Activated effector memory CD4-positive, alpha-beta T cell treated with Interleukin-2 at 50 U/mL for 16 hours (primary cell): ENCODE data around the gene PDGFD.

Experiments used
- DNase-seq: peaks from one replicate; pipeline ENCODE4 v3.0.0-alpha.2; 2020

PDGFD gene

GRCh38 chr11:103903621-103904323 lies 260.2 kb downstream of the PDGFD start:
- DNase-seq: no peak

- DNase-seq: no peak
These were observed 261.0 kb downstream of the PDGFD start for GRCh38 chr11:103902994-103903393.

- DNase-seq: no peak
These were observed 262.3 kb downstream of the PDGFD start for GRCh38 chr11:103901656-103902055.

- no peak for DNase-seq
These were observed 265.2 kb downstream of the PDGFD start for GRCh38 chr11:103898577-103899336.

- no peak for DNase-seq
These were observed 265.9 kb downstream of the PDGFD start for GRCh38 chr11:103898065-103898464.

- no peak for DNase-seq
These were observed 266.6 kb downstream of the PDGFD start for GRCh38 chr11:103897160-103897936.

- DNase-seq: no peak
These were observed 268.8 kb downstream of the PDGFD start for GRCh38 chr11:103895106-103895505.

GRCh38 chr11:103894673-103895072 lies 269.3 kb downstream of the PDGFD start:
- no peak for DNase-seq

- no peak for DNase-seq
These were observed 269.9 kb downstream of the PDGFD start for GRCh38 chr11:103894034-103894433.

- DNase-seq: no peak
These were observed 270.6 kb downstream of the PDGFD start for GRCh38 chr11:103893371-103893770.

- DNase-seq: no peak
These were observed 271.3 kb downstream of the PDGFD start for GRCh38 chr11:103892603-103893002.

- DNase-seq: no peak
These were observed 273.3 kb downstream of the PDGFD start for GRCh38 chr11:103890654-103891053.

GRCh38 chr11:103889679-103890078 lies 274.3 kb downstream of the PDGFD start:
- DNase-seq: no peak

- no peak for DNase-seq
These were observed 275.4 kb downstream of the PDGFD start for GRCh38 chr11:103888541-103888951.

GRCh38 chr11:103887001-103887658 lies 276.8 kb downstream of the PDGFD start:
- DNase-seq: no peak

GRCh38 chr11:103883856-103884255 lies 280.1 kb downstream of the PDGFD start:
- DNase-seq: no peak

- no peak for DNase-seq
These were observed 280.7 kb downstream of the PDGFD start for GRCh38 chr11:103883291-103883690.

- no peak for DNase-seq
These were observed 282.4 kb downstream of the PDGFD start for GRCh38 chr11:103881584-103881983.

GRCh38 chr11:103880968-103881367 lies 283.0 kb downstream of the PDGFD start:
- no peak for DNase-seq

GRCh38 chr11:103878646-103879045 lies 285.3 kb downstream of the PDGFD start:
- DNase-seq: no peak

GRCh38 chr11:103877221-103877620 lies 286.7 kb downstream of the PDGFD start:
- DNase-seq: no peak

GRCh38 chr11:103875855-103876510 lies 288.0 kb downstream of the PDGFD start:
- DNase-seq: no peak

GRCh38 chr11:103872748-103873147 lies 291.2 kb downstream of the PDGFD start:
- DNase-seq: no peak
